ENCODE data around the gene TUBB1.

TUBB1 gene

DNA sequence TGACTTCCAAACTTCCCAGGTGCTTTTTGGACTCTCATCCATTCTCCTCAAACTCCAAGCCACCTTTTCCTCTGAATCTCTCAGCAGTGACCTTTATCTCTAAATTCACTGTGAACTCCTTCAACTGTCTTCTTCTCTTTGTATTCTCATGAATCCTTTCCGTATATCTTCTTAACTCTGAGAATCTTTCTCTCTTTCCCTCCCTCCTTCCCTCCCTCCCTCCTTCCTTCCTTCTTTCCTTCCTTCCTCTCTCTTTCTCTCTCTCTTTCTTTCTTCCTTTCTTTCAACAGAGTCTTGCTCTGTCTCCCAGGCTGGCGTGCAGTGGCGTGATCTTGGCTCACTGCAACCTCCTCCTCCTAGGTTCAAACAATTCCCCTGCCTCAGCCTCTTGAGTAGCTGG lies 27.6 kb downstream of the TUBB1 start:
- DNase-seq, result no peak

DNA sequence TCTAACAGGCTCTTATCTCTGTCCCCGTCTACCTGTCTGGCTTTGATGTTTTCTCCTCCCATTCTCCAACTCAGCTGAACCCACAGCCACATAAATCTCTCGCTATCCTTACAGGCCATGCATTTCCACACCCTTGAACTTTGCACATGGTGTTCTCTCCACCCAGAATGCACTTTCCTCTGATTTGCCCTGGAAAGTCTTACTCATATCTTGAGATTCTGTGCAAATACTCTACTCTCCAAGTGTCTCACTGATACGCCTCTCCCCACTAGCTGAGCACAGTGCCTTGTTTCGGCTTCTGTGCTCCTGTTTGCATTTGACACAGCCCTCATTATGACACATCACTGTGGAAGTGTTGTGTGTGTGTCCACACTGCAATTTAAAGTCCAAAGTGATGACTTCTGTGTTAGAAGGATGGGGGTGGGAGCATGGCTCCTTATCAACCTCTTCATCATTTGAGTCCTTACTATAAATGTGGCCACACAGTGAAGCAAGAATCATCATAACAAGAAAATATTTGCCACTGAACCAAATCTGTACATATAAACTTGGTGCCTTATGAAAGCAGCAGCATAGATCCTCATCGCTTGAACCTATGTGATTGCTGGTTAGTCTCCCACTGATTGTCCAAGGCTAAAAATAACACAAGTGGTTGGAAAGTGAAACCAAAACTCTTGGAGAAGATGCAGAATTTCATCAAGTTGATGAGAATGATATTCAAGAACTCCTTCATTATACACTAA lies 28.9 kb downstream of the TUBB1 start:
- DNase-seq, result no peak

- DNase-seq, result no peak
Observed at GRCh38 chr20:59048681-59049030, 29.4 kb downstream of the TUBB1 start.

- DNase-seq, result no peak
Observed at GRCh38 chr20:59050437-59050836, 31.2 kb downstream of the TUBB1 start.

GRCh38 chr20:59051666-59052185 lies 32.5 kb downstream of the TUBB1 start:
- DNase-seq, result no peak

GRCh38 chr20:59055302-59055701 lies 36.1 kb downstream of the TUBB1 start:
- no peak for DNase-seq

DNA sequence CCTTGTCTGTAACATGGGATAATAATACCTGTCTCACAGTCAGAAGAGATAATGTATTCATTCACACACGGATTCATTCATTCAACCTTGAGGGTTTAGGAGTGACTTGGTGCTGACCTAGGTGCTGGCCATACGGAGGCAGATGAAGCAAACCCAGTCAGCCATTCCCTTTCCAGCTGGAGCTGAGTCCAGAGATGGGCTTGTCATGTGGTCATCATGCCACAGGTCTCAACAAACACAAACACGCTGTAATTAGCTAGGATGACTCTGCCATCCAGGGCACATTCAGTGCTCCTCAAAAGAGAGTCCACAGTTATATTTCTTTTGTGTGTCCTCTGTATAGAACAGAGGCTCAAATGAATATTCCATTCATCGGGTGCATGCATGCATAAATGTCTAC lies 42.9 kb downstream of the TUBB1 start:
- no peak for DNase-seq

GRCh38 chr20:59063358-59064213 lies 44.4 kb downstream of the TUBB1 start:
- DNase-seq, result peak; percentile 34

DNA sequence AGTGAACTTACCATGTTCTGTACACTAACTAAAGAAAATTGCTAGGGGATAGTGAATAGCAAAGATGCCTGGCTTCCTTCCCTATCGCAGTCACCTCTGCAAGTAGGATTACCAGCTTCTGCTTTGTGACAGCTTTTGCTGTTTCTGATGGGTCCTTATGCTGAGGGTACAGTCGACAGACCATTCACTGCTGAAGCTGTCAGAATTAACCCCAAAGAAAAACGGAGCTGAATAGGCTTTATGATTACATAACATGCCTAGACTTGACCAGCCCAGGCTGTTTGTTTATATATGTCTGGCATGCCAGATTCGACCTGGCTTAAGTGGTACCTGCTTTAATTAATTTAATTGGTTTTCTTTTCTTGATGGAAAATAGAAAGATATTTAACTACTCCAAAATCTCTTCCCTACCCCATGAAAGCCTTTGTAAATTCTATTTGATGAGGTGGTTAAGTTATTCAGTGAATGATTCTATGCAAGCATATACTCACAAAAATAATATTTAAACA lies 45.0 kb downstream of the TUBB1 start:
- DNase-seq, result peak; percentile 8

- no peak for DNase-seq
Observed at GRCh38 chr20:59068534-59068933, 49.3 kb downstream of the TUBB1 start.

- DNase-seq, result no peak
Observed at GRCh38 chr20:59069026-59069425, 49.8 kb downstream of the TUBB1 start.

GRCh38 chr20:59071216-59071615 lies 52.0 kb downstream of the TUBB1 start:
- no peak for DNase-seq

GRCh38 chr20:59073582-59073981 lies 54.4 kb downstream of the TUBB1 start:
- DNase-seq, result no peak

- DNase-seq, result no peak
Observed at GRCh38 chr20:59074456-59074855, 55.2 kb downstream of the TUBB1 start.

DNA sequence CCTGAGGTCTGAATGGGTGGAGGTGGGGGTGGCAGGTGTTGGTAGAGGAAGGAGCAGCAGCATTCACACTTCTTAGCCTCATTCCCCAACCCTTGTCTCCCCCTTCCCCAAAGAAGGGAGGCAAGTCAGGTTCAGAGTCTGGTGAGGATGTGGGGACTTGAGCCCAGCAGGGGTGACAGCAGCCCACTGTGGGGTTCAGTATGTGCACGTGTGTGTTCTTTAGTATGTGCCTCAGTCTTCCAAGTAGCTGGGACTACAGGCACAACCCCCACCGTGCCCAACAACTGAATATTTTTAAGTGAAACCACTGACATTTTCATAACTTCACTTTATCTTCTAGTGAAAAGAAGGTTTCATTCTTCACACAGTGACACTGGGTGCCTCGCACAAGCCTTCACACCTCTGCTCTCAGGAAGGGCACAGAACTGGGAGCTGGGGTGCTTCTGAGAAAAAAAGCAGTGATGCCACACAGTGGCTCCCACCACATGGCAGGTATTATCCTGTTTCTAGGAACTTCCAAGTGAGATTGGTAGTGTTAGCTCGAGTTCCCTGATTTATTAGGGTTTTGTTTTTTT lies 56.8 kb downstream of the TUBB1 start:
- no peak for DNase-seq

All from NCI-H774 (cell line).